M059J (cell line): ENCODE data around the gene STX19. TPM values are rescaled to one million over a fixed set of nuclear protein-coding genes. Genes with fewer than 3 reads are reported as not detected.
"Not testable (repeated sequence)": the region's sequence is repeated elsewhere in the genome, so short reads cannot be mapped to it uniquely, and the experiment has no call there.

Experiments
- DNase-seq: peaks from one replicate; pipeline ENCODE4 v3.0.0-alpha.2; 2012; ENCODE audit warnings: low read depth
- total RNA-seq: library from RNA; depleted of rRNA; stranded (reverse); fragments of >200 nt; shearing (Covaris generic); gene quantifications from 2 replicates; pipeline ENCODE4 v1.2.3, GENCODE V29; 2014; rRNA removed

The STX19 gene
- total RNA-seq, 1 experiment from 2014 or later = not detected

- peak; percentile 100 for DNase-seq
These were observed 48.3 kb downstream of the STX19 start, which contains the start of gene ARL13B for GRCh38 chr3:93979850-93980676. Gene ARL13B, plus strand, starts transcription at chr3:93980155. Its CDS starts 269 bp downstream, at chr3:93980424.

- peak; percentile 74 for DNase-seq
These were observed 55.0 kb downstream of the STX19 start, which contains the start of gene PROS1 for GRCh38 chr3:93973131-93974126. Gene PROS1, minus strand, starts transcription at chr3:93973896. Its CDS starts 147 bp downstream, at chr3:93973749.

DNA sequence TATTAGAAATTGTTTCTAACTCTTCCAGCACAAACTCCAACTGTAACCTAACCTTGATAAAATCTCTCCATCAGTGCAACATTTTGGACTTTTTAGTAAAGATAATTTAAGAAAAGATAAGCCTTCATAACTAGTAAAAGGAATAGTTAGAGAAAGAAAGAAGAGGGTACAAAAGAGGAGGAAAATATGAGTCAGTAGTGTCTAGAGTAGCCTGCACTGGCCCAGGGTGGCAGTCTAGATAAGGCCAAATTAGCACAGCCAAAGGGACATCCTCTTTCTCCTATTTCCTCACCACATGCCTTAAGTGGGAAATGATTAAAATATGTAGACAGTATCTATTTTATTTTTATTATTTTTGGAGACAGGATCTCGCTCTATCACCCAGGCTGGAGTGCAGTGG lies 58.4 kb downstream of the STX19 start:
- DNase-seq = no peak

DNA sequence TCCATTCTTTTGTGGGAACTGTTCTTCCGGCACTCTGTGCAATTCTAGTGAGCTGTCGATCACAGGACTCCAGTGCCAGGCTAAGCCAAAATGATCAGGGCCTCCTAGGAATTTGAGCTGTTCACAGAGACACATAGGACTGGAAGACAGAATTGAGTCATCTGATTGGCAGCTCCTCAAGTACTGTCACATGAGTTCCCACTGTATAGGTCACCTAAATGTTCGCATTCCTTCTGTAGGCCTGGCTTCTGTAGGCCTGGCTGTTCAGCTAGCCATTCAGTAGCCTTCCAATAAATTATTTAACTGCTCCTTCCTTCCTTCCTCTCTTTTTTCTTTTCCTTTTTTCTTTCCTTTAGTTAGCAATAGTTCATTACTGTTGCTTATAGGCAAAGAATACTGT lies 59.0 kb downstream of the STX19 start:
- peak; percentile 57 for DNase-seq

- not testable (repeated sequence) for DNase-seq
These were observed 63.3 kb downstream of the STX19 start for GRCh38 chr3:93965106-93965505.

Other genes starting within 250 kb of the STX19 start
- gene PROS1, start 54.7 kb downstream of the STX19 start, total RNA-seq = 4.0 and 4.5 TPM in 2 replicates
- gene ARL13B, start 48.4 kb downstream of the STX19 start, total RNA-seq = 15.3 and 20.9 TPM in 2 replicates
- gene DHFR2, start 34.3 kb upstream of the STX19 start, total RNA-seq = 1.9 and 3.2 TPM in 2 replicates
- gene NSUN3, start 34.5 kb upstream of the STX19 start, total RNA-seq = 15.1 and 20.6 TPM in 2 replicates